Activated CD4-positive, alpha-beta T cell treated with anti-CD3 and anti-CD28 coated beads for 1 hour (primary cell): Measurements from ENCODE around the gene RGL4.
"Not testable (repeated sequence)": the region's sequence is repeated elsewhere in the genome, so short reads cannot be mapped to it uniquely, and the experiment has no call there.

Source experiments
- DNase-seq: peaks from one replicate; pipeline ENCODE4 v3.0.0-alpha.2; 2020

Gene RGL4

DNA sequence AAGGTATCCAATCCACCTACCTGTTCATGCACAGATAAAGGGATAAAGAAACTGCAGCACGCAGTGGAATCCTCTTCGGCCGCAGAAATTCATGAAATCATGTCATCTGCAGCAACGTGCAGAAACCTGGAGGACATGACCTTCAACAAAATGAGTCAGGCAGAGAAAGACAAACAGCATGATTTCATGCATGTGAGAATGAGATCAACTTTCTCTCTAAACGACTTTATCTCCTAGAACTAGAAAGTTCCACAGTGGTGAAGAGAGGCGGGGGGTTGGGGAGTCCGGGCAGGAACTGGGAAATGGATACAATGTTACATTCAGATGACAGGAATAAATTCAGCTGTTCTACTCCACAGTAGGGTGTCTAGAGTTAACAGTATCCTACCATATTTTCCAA lies 9.9 kb downstream of the RGL4 start:
- DNase-seq: no peak

DNA sequence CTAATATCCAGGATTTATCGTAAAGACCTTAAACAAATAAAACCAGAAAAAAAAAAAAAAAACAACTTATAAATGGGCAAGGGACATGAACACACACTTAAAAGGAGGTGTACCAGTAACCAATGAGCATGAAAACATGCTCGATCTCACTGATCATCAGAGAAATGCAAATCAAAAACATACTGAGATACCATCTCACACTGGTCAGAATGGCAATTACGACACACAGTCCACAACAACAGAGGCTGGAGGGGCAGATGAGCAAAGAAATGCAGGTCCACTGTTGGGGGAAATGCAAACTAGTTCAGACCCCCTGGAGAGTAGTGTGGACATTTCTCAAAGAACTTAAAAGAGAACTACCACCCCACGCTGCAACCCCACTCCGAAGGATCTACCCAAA lies 13.2 kb downstream of the RGL4 start:
- DNase-seq: no peak

DNA sequence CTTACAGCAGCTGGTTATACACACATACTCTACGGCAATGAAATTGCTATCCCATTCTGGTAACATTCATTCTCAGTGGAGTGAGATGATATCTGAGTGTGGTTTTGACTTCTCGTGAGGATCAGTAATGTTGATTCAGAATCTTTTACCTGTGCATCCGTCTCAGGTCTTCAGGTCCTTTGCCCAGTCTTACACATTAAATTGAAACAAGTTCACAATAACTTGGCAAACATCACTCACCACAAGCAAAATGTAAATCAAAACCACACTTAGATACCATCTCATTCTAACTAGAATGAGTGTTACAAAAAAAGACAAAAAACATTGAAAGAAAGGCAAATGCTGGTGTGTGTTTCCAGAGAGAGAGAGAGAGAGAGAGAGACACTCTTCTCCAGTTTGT lies 14.0 kb downstream of the RGL4 start:
- no peak for DNase-seq

DNA sequence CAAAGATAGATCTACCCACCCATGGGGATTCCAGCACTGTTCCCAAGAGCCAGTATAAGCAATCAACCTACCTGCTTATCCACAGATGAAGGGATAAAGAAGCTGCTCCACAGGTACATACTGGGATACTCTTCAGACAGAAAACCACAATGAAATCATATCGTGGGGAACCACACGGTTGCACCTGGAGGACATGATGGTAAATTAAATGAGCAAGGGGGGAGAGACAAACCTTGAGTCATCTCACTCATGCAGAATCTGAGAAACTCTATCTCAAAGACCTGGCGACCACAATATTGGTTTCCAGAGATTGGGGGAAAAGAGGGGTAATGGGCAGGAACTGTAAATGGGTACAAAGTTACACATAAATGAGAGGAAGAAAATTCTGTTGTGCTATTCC lies 14.5 kb downstream of the RGL4 start:
- DNase-seq: no peak

DNA sequence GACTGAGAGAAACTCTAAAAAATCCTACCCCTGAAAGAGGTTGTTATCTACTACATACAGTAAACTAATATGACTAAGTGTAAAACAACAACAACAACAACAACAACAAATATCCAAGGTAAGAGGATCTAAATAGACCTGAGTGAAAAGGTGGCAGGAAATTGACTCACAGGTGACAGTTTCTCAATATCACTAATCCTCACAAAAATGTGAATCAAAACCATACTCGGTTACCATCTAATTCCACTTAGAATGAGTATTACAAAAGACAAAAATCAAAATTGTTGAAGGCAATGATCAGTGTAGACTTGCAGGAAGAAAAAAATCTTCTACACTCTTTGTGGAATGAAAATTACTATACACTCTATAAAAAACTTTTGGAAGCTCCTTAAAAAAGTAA lies 17.5 kb downstream of the RGL4 start:
- no peak for DNase-seq

DNA sequence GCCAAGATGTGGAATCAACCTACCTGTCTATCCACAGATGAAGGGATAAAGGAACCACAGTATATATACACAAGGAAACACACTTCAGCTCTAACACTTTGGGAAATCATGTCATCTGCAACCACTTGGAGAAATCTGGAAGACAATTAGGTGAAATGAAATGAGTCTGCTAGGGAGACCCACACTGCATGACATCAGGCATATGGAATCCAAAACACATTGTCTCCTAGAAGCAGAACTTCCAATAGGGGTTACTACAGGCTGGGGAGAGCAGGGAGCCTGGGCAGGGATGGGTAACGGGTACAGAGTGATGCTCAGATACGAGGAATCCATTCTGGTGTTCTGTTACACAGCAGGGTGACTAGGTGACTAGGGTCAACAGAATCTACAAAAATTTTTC lies 18.3 kb downstream of the RGL4 start:
- no peak for DNase-seq

DNA sequence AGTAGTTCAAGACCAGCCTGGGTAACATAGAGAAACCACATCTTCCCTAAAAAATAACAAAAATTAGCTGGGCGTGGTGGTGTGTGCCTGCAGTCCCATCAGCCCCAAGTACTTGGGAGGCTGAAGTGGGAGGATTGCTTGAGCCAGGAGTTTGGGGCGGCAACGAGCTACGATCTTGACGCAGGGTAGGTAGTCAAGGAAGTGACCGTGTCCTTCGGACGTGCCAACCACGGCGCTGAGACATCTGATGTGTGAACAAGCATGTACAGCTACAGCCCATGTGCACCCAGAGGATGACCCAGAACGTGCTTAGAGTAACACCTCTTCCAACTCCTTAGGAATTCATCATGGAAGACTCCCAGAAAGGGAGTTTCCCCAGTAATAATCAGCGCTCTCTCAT lies 21.4 kb downstream of the RGL4 start:
- no peak for DNase-seq

DNA sequence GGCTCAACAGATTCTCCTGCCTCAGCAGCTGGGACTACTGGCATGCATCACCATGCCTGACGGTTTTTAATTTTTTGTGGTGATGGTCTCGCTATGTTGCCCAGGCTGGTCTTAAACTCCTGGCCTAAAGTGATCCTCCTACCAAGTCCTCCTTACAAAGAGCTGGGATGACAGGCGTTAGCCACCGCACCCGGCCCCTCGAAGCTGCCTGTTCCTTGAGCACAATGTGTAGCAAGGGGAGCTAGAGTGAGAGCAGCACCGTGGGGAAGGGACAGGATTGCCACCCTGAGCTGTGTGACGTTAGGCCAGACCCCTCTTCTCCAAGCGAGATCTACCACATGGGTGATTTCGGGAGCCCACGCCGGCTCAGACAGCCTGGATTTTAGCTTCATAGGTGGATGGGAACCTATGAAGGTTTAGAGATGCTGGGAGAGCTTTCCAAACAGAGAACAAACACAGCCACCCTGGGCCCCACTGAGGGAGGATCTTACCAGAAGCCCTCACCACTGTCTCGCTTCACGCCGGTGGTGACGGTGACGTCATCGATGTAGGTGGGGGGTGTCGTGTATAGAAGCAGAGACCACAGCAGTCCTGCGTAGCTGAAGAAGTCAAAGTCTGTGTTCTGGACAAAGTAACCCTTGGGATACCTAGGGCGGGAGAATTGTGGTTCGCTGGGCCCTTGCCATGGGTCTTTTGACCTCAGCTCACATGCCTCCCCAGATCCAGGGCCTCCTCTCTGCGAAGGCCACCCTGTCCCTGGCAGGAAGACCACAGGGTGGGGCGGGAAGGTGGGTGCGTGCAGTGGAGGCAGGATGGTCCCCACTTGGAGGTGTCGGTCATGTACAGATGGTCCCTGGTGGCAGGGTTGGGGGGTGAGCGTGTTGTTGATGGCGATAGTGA lies 23.1 kb downstream of the RGL4 start:
- no peak for DNase-seq

DNA sequence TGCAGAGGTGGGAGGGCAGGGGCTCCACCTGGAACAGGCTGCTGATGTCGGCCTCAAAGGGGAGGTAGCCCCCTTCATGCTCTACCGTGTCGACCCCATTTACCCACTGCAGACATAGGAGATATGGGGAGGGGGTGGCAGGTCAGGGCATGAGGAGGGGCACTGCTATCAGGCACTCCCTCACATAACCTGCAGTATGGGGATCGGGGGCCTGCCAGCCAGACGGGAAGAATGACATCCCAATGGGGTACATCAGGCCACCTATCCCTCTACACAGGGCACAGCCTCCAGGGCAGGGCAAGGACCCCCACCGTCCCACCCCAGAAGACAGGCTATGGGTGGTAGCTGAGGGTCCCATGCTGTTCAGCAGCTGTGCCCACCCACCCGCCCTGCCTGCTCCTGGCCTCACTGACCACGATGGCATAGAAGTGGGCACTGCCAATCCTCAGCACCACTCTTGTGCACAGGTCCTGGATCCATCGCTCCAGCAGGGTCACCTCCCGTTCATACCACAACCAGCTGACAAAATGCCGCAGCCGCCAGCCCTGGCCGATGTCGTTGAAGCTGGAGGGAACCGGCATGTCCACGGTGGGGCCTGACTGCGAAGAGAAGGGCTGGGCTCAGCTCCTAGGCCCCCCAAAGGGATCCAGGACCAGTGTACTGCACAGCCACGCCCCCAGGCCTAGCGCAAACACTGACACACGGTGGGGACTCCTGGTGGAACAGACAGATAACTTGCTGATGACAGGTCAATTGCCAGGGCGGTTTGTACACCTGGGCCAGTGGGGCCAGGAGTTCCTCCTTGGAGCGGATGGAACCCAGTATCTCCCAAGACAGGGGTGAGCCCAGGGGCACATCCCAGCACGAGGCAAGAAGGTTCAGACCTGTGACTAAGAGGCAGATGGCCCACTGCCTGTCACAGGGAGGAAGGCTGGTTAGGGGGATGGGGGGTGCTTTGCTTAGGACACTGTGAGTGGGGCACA lies 24.1 kb downstream of the RGL4 start:
- no peak for DNase-seq

DNA sequence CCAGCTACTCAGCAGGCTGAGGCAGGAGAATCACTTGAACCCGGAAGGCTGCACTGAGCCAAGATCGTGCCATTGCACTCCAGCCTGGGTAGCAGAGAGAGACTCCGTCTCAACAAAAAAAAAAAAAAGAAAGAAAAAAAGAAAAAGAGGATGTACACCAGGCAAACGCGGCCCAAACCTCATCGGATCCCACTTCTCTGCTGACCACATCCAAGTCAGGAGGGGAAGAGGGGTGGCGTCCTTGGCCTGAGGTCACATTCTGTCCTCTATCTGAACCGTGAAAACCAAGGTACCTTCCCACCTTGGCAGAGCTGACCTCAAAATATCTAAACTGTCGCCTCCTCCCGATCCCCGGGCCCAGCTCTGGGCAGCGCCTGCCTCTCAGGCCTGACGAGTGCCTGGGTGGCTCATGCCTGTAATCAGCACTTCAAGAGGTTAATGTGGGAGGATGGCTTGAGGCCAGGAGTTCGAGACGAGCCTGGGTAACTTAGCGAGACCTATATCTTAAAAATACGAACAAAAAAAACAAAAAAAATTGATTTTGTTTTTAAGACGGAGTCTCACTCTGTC lies 25.1 kb downstream of the RGL4 start:
- no peak for DNase-seq

DNA sequence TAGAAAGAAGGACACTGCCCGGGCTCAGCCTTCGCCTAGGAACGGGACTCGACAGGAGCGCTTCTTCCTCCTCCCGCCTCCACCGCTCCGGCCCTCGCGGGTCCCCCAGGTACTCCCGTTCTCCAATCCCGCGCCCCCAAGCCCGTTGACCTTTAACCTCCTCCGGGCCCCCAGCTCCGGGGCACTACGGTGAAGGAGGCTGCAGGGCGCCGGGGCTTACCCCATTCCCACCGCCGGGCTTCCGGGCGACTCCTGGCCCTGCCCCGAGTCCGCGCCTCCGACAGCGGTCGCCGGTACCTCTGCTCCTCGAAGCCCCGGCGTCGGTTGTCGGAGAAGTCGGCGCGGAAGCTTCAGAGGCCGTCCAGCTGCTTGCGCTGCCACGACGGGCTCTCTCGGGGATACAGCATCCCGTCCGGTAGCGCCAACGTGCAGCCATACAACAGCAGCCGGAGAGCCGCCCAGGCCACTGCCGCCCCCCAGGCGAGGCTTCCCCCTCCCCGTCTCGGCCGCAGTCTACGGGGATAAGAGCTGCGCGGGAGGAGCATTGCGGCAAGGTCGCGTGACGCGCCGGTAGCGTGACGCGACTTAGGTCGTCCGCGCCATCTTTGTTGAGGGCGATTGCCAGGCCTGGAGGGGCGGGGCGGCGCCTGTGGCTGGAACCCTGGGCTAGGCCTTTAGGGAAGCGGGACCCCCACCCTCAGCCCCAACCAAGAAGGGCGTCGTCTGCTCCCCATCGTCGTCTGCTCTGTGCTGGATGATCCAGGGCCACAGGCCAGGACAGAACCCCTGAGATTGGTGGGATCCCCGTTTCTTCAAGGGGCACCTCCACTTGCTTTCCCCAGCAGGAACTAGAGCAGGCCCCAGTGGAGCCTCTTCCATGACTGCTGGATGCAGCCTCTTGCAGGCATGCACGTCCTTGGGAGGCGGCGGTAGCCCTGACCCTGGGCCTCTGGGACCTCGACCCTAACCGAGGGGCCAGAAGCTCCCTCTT lies 26.3 kb downstream of the RGL4 start:
- DNase-seq: peak; percentile 74

DNA sequence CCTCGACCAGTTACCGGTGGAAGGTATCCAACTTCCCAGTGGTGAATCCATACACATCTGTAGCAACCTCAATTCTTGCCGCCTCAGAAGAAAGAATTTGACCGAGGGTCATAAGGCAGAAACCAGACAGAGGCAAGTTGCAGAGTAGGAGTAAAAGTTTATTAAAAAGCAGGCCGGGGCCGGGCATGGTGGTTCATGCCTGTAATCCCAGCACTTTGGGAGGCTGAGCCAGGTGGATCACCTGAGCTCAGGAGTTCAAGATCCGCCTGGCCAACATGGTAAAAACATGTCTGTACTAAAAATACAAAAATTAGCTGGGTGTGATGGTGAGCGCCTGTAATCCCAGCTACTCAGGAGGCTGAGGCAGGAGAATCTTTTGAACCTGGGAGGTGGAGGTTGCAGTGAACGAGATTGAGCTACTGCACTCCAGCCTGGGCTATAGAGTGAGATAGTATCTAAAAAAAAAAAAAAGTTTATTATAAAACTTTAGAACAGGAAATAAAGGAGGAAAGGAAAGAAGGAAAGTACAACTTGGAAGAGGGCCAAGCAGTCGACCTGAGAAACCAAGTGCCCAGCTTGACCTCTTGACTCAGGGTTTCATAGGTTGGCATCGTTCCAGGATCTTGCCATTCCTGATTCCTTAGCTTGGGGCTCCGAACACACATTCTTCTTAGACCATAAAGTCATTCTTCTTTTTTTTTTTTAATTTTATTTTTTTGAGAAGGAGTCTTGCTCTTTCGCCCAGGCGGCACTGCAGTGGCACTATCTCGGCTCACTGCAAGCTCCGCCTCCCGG lies 27.8 kb downstream of the RGL4 start:
- DNase-seq: no peak

DNA sequence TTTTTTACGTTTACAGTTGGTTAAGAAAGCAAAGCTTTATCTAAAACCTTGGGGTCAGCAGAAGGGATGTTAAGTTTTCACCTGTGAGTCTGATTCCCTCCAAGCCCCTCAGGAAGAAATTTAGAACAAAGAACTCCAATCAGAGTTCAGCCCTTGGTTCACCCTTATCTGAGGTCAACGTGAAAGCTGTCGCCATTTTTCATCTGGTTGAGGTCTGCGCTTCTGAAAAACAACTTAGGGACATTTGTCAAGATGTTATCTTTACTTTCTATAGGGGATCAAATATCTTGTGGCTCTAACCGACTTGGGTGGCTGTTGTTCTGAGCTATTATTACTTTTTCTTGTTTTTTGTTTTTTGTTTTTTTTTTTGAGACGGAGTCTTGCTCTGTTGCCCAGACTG lies 30.0 kb downstream of the RGL4 start:
- no peak for DNase-seq

DNA sequence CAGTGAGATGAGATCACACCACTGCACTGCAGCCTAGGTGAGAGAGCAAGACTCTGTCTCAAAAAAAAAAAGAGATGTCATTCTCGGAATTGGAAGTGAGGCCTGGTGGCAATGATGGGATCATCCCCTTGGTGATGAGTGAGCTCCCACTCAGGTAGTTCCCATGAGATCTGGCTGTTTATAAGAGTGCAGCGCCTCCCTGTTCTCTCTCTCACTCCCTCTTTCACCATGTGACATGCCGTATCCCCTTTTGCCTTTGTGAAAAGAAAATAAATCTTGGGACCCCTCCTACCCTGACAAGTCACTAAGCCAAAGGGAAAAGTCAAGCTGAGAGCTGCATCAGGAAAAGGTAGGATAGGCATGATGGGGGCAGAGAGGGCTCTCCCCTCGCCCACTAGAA lies 31.3 kb downstream of the RGL4 start:
- DNase-seq: no peak

DNA sequence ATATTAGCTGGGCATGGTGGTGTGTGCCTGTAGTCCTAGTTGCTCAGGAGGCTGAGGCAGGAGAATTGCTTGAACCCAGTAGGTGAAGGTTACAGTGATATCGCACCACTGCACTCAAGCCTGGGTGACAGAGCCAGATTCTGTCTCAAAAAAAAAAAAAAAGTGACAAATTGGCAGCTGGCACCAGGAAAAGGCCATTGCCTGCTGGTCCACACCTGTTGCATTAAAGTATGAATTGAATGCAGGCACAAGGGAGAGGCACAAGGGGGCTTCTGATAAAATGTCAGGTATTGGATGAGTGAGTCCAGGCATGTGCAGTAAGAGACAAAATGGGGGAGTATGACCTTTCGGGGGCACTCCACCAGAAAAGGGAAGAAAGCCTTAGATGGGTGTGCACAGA lies 31.9 kb downstream of the RGL4 start:
- DNase-seq: no peak

DNA sequence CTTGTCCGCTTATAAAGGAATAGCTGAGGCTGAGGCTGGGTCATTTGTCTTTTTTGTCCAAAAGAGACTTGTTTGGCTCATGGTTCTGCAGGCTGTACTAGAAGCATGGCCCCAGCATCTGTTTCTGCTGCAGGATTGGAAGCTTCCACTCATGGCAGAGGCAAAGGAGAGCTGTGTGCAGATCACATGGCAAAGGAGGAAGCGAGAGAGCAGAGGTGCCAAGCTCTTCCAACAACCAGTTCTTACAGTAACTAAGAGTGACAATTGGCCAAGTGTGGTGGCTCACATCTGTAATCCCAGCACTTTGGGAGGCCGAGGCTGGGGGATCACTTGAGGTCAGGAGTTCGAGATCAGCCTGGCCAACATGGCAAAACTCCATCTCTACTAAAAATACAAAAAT lies 37.3 kb downstream of the RGL4 start:
- not testable (repeated sequence) for DNase-seq

DNA sequence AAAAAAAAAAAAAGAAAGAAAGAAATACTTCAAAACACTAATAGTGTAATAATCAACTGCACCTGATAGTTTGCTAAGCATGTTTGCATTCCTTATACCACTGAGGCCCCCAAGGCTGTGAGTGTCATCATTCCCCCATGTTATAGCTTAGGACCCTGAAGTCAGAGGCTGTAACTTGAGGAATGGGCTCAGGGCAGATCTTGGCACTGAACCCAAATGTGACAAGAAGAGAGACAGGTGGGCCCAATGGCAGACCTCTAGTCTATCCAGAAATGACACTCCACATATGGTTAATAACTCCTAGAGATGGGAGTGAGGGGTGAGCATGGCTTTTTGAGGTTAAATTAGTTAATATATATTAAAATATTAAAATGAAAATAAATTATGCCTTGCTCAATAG lies 46.9 kb downstream of the RGL4 start:
- no peak for DNase-seq

DNA sequence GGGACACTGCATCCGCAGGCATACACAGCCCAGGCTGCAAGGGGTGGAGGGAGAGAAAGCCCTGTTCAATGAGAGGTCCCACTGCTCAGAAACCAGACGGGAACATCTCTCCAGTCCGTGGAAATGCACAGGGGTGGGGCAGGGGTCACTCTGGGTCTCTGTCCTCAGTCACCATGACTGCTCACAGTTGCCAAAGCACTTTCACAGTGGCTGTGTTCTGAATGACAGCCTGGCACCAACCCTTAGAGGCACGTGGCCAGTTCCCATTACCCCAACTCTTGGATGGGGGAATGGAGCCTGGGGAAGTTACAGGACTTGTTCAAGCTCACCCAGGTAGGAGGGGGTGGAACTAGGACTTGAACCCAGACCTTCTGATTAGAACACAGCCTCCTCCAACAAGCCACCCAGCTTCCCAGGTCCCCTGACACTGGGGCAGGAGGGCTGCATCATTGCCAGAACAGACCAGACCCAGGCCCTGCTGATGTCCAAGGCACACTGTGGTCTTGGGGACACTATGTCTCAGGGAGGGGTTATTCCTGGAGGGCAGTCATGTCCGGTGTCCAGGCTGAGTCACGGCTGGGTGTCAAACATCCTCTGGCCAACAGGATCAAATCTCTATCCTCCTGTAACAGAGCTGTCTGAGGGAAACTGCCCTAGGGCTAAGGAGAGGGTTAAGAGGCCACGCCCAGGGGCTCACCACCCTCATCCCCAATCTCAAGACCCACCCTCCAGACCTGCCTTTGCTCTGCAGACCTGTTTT lies 51.9 kb downstream of the RGL4 start:
- no peak for DNase-seq

DNA sequence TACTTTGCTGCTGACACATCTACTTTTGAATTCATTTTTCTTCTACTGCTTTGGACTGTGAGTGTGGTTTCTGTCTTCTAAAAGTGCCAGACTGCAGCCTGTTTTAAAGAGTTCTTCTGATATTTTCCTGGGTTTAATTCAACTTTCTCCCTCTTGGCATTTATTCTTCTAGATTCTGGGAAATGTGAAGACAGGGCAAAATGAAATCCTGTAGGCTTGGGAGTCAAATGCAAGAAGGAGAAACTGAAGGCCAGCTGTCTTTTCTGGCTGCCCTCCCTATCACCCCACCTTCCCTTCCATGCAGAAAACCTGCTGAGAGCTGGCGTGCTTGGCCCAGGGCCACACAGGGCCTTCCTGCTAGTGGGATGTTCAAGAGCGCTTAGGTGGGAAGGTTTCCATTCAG lies 52.5 kb downstream of the RGL4 start:
- DNase-seq: no peak

DNA sequence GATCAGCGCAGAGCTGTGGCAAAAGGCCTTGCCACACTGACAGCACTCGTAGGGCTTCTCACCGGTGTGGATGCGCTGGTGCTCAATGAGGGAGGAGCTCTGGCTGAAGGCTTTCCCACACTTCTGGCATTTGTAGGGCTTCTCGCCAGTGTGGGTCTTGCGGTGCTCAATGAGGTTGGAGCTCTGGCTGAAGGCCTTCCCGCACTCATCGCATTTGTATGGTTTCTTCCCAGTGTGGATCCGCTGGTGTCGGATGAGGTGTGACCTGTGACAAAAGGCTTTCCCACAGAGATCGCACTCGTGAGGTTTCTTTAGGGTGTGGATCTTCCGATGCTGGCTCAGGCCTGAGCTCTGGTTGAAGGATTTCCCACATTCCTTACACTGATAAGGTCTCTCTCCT lies 53.2 kb downstream of the RGL4 start:
- no peak for DNase-seq

DNA sequence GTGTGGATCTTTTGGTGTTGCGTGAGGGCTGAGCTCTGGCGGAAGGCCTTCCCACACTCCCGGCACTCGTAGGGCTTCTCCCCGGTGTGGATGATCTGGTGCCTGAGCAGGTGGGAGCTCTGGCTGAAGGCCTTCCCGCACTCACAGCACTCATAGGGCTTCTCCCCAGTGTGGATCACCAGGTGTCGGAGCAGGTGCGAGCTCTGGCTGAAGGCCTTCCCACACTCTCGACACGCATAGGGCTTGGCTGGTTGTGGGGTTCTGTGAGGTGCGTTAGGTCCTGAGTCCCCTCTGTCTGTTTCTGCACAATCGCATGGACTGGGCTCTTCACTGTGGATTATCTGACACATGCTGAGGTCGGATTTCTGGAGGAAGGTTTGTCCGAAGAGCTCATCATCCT lies 53.7 kb downstream of the RGL4 start:
- no peak for DNase-seq
